ENCODE results near the gene CCNE1.

- TF ChIP-seq CTCF (conservative IDR thresholded peaks at IDR 0.05; ENCODE audit: low read length) (no peak), EZH2phosphoT487 (IDR thresholded peaks at IDR 0.05; ENCODE audit: borderline replicate concordance) (no peak)
These were observed 33.9 kb downstream of the CCNE1 start for GRCh38 chr19:29845574-29846176.
